ENCODE measurements around the gene CFAP221. TPM values are rescaled to one million over a fixed set of nuclear protein-coding genes. Genes with fewer than 3 reads are reported as not detected.

Gene CFAP221
- total and polyA plus RNA-seq, 2 donors (not counting 3 experiments of a cell fraction or from before 2014, with no cell fraction given): 0.06 TPM; not detected in 1

DNA sequence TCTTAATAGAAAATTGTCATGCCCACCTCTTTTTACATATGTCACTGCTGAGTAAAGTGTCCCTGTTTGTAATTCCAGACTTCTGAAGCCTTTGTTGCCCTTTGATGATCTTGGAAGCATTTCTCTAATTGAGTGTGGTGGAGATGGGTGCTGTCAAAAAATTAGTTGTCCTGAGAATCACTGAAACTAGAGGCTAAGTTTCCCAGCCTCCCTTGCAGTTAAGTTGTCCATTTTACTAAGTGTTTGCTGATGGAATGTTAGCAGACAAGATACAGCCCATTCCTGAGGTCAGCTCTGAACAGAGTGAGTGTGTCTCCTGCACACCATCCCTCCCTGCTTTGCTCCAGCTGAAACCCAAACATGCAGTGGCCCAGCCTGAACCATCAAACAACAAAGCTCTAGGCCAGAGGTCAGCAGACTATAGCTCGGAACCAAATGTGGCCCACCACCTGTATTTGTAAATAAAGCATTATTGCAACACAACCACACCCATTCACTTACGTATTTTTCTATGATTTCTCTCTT is 106.7 kb downstream of the CFAP221 start:
- H4K20me1 ChIP-seq (replicated peaks; ENCODE audit: control insufficient read depth, extremely low read depth, insufficient read depth, low read length): no peaks in the 10 kb centered on the region
- H3K4me2 ChIP-seq (ENCODE audit: insufficient read depth, low read length): no peak overlapping the region
- no peak overlapping the region for H3K9ac ChIP-seq (replicated peaks; ENCODE audit: extremely low read depth, insufficient read depth, low read length)
- intact Hi-C loops (cut with micrococcal nuclease) (no loop called here), dilution Hi-C loops (cut with MboI; ENCODE audit: extremely low pct_ligation_motif_present, low sequenced_read_pairs) (no loop called here)
- no peaks in the 10 kb centered on the region for H3K36me3 ChIP-seq (ENCODE audit: control insufficient read depth in 2 of 2, extremely low read depth in 1 of 2, insufficient read depth in 2 of 2, low read length in 2 of 2)
- H3K4me3 ChIP-seq (replicated peaks in 1 of 3; ENCODE audit: insufficient read depth in 1 of 3, low read depth in 1 of 3, low read length in 3 of 3): no peak overlapping the region
- H3K4me1 ChIP-seq (ENCODE audit: control insufficient read depth, extremely low read depth, insufficient read depth, low read length): peaks cover 56% of the 10 kb centered on the region
- no peaks in the 10 kb centered on the region for H3K79me2 ChIP-seq (ENCODE audit: control insufficient read depth, insufficient read depth, low read length)
- no peak overlapping the region for H3K27ac ChIP-seq (ENCODE audit: insufficient read depth, low read depth, low read length)
- POLR2A ChIA-PET: no interaction called here
- no peaks in the 10 kb centered on the region for H3K9me3 ChIP-seq (replicated peaks; ENCODE audit: control insufficient read depth, insufficient read depth, low read length)
- CTCF ChIA-PET: interaction anchor here (1.1 to 2.4 kb wide), 2 partner anchors 10 to 27 kb away, joined by 3 to 8 read pairs; no protein-coding TSS in a partner anchor
- BruUV-seq (replicated peaks): no TSS peak
- no peaks in the 10 kb centered on the region for H3K9me1 ChIP-seq (replicated peaks; ENCODE audit: control insufficient read depth, extremely low read depth, insufficient read depth, low read length)
- no peak overlapping the region for H2AFZ ChIP-seq (ENCODE audit: low read depth, low read length)
- no peaks in the 10 kb centered on the region for H3K27me3 ChIP-seq (ENCODE audit: control insufficient read depth in 2 of 2, insufficient read depth in 2 of 2, low read length in 2 of 2)
- TF ChIP-seq CTCF (IDR thresholded peaks at IDR 0.05; ENCODE audit: extremely low read depth in 1 of 2, insufficient read depth in 1 of 2, low read depth in 1 of 2, low read length in 2 of 2) (no peak), POLR2AphosphoS5 (IDR thresholded peaks at IDR 0.05; ENCODE audit: insufficient read depth, low read depth, low read length) (no peak), EZH2 (IDR thresholded peaks at IDR 0.05; ENCODE audit: borderline replicate concordance, low read depth, low read length, severe bottlenecking) (no peak), GATA2 (IDR thresholded peaks at IDR 0.05; ENCODE audit: insufficient read depth, insufficient read length, low read depth, low read length) (no peak), FOS (IDR thresholded peaks at IDR 0.05; ENCODE audit: borderline replicate concordance, insufficient read depth, low read length) (no peak), MYC (IDR thresholded peaks at IDR 0.05; ENCODE audit: low read depth, low read length) (no peak), POLR2A (IDR thresholded peaks at IDR 0.05; ENCODE audit: low read depth, low read length) (no peak), JUN (IDR thresholded peaks at IDR 0.05; ENCODE audit: borderline replicate concordance, insufficient read depth, insufficient read length, low read depth) (no peak)
- TF ChIP-seq, protein P1, sequence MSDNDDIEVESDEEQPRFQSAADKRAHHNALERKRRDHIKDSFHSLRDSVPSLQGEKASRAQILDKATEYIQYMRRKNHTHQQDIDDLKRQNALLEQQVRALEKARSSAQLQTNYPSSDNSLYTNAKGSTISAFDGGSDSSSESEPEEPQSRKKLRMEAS (IDR thresholded peaks at IDR 0.05; ENCODE audit: insufficient read depth, insufficient read length): no peak
- FAIRE-seq (no peak), DNase-seq (ENCODE audit: low read depth, low spot score) (no peak)

Measured in endothelial cell of umbilical vein (primary cell).